IMR-90 (cell line): ENCODE measurements around the gene MGAT3. TPM values are rescaled to one million over a fixed set of nuclear protein-coding genes. Genes with fewer than 3 reads are reported as not detected.

ENCODE experiments used
- ATAC-seq: fragments of 200-7000 bp; cut with Tn5 transposase; 2 replicates; pipeline ENCODE4 v1.9.1; 2020; ENCODE audit warnings: low read depth, mild to moderate bottlenecking, moderate library complexity
- BruUV-seq: library from RNA; stranded (reverse); fragments of 400-500 nt; replicated peaks from 2 replicates; lab custom pipeline; 2021; lab: Mats Ljungman, UMichigan
- CTCF ChIA-PET: fragments of 300-600 bp; formaldehyde crosslinking; extraction: SDS; loops from one replicate; lab custom pipeline; 2021; ENCODE audit warnings: antibody characterized with exemption; lab: Yijun Ruan, JAX
- POLR2A ChIA-PET: fragments of 300-600 bp; sonication (Branson Sonifier 250); formaldehyde crosslinking; loops from one replicate; lab custom pipeline; 2022; ENCODE audit warnings: antibody characterized with exemption; ENCODE audit not compliant: unreplicated experiment; lab: Charles Lee
- DNase-seq: peaks from one replicate; pipeline ENCODE4 v3.0.0; 2013
- H2AFZ ChIP-seq: replicated peaks from 2 replicates; pipeline ENCODE3; 2013; ENCODE audit warnings: low read length, mild to moderate bottlenecking; ENCODE audit not compliant: poor library complexity
- H2AK5ac ChIP-seq: 2 replicates; pipeline ENCODE4 v1.6.1; 2013; ENCODE audit warnings: low read depth, low read length, inconsistent platforms
- H2AK9ac ChIP-seq: replicated peaks from 2 replicates; pipeline ENCODE3; 2013; ENCODE audit warnings: mild to moderate bottlenecking, low read depth, low read length, moderate library complexity; ENCODE audit not compliant: poor library complexity
- H2BK120ac ChIP-seq: 2 replicates; pipeline ENCODE4 v1.6.1; 2013; ENCODE audit warnings: low read depth, low read length, inconsistent platforms
- H2BK15ac ChIP-seq: 3 replicates; pipeline ENCODE4 v1.6.1; 2013; ENCODE audit warnings: low read depth, low read length, inconsistent platforms
- H2BK20ac ChIP-seq: 2 replicates; pipeline ENCODE4 v1.6.1; 2013; ENCODE audit warnings: low read depth, mild to moderate bottlenecking, inconsistent platforms, low read length, moderate library complexity
- H2BK5ac ChIP-seq: 2 replicates; pipeline ENCODE4 v1.6.1; 2013; ENCODE audit warnings: mild to moderate bottlenecking, low read depth, low read length, inconsistent platforms; ENCODE audit not compliant: poor library complexity, severe bottlenecking
- H3K14ac ChIP-seq: replicated peaks from 2 replicates; pipeline ENCODE4 v1.6.1; 2013; ENCODE audit warnings: low read depth, low read length, inconsistent platforms
- H3K18ac ChIP-seq: 2 replicates; pipeline ENCODE4 v1.6.1; 2013; ENCODE audit warnings: low read depth, low read length, control low read depth
- H3K23ac ChIP-seq: 2 replicates; pipeline ENCODE4 v1.6.1; 2013; ENCODE audit warnings: low read depth, low read length, inconsistent platforms
- H3K27ac ChIP-seq: 2 replicates; pipeline ENCODE4 v1.5.1; 2013; ENCODE audit warnings: mild to moderate bottlenecking, control low read depth, low read length; ENCODE audit not compliant: insufficient read depth
- H3K27me3 ChIP-seq: 2 replicates; pipeline ENCODE4 v1.6.1; 2013; ENCODE audit warnings: low read length; ENCODE audit not compliant: control insufficient read depth, insufficient read depth
- H3K36me3 ChIP-seq: 2 replicates; pipeline ENCODE4 v1.6.1; 2013; ENCODE audit warnings: low read length, mixed read lengths; ENCODE audit not compliant: control insufficient read depth, insufficient read depth
- H3K4ac ChIP-seq: 2 replicates; pipeline ENCODE4 v1.6.1; 2013; ENCODE audit warnings: low read depth, low read length, inconsistent platforms
- H3K4me1 ChIP-seq: 2 replicates; pipeline ENCODE4 v1.6.1; 2013; ENCODE audit warnings: low read length, mixed read lengths; ENCODE audit not compliant: control insufficient read depth, insufficient read depth
- H3K4me2 ChIP-seq: 2 replicates; pipeline ENCODE4 v1.6.1; 2013; ENCODE audit warnings: low read depth, mild to moderate bottlenecking, control low read depth, low read length, moderate library complexity
- H3K4me3 ChIP-seq: 2 replicates; pipeline ENCODE4 v1.5.1; 2013; ENCODE audit warnings: low read depth, mild to moderate bottlenecking, control low read depth, low read length, moderate library complexity; ENCODE audit not compliant: insufficient read depth
- H3K56ac ChIP-seq: 2 replicates; pipeline ENCODE4 v1.6.1; 2013; ENCODE audit warnings: low read length, inconsistent platforms; ENCODE audit not compliant: insufficient read depth; ENCODE audit errors: extremely low read depth
- H3K79me1 ChIP-seq, 2 experiments: 2 replicates each; pipeline ENCODE4 v1.6.1; 2013; ENCODE audit warnings: low read length in 2 of 2, inconsistent platforms in 1 of 2, low read depth in 1 of 2
- H3K9ac ChIP-seq: 2 replicates; pipeline ENCODE4 v1.6.1; 2013; ENCODE audit warnings: low read depth, low read length, control low read depth
- H3K9me1 ChIP-seq: 2 replicates; pipeline ENCODE4 v1.6.1; 2013; ENCODE audit warnings: low read length, inconsistent platforms; ENCODE audit not compliant: insufficient read depth
- H3K9me3 ChIP-seq: 2 replicates; pipeline ENCODE4 v1.6.1; 2013; ENCODE audit warnings: low read length; ENCODE audit not compliant: control insufficient read depth, insufficient read depth
- H4K20me1 ChIP-seq: 2 replicates; pipeline ENCODE4 v1.6.1; 2013; ENCODE audit warnings: low read length, inconsistent platforms; ENCODE audit not compliant: insufficient read depth
- H4K5ac ChIP-seq: 2 replicates; pipeline ENCODE4 v1.6.1; 2013; ENCODE audit warnings: mild to moderate bottlenecking, low read depth, low read length, control low read depth
- H4K8ac ChIP-seq, 2 experiments: 2 replicates each; pipeline ENCODE4 v1.6.1; 2013; ENCODE audit warnings: low read depth in 2 of 2, low read length in 2 of 2, control low read depth in 1 of 2, inconsistent platforms in 1 of 2
- H4K91ac ChIP-seq: 2 replicates; pipeline ENCODE4 v1.6.1; 2013; ENCODE audit warnings: low read depth, low read length, inconsistent platforms; ENCODE audit not compliant: insufficient read depth
- CEBPB ChIP-seq: IDR thresholded peaks from 2 replicates; pipeline ENCODE4 v1.6.1; 2012; ENCODE audit warnings: low read depth, low read length, improper control_type of control experiment
- CHD1 ChIP-seq: IDR thresholded peaks from 2 replicates; pipeline ENCODE4 v1.6.1; 2012; ENCODE audit warnings: low read depth, low read length, improper control_type of control experiment
- MAZ ChIP-seq: IDR thresholded peaks from 2 replicates; pipeline ENCODE4 v1.6.1; 2012; ENCODE audit warnings: low read depth, mild to moderate bottlenecking, low read length, improper control_type of control experiment, moderate library complexity, borderline replicate concordance
- NFE2L2 ChIP-seq: fragments of 150-350 bp; IDR thresholded peaks from 2 replicates; pipeline ENCODE4 v1.6.1; 2016; ENCODE audit warnings: low read depth, mild to moderate bottlenecking, low read length
- POLR2A ChIP-seq: IDR thresholded peaks from 2 replicates; pipeline ENCODE4 v1.6.1; 2012; ENCODE audit warnings: mild to moderate bottlenecking, low read depth, low read length
- RAD21 ChIP-seq: IDR thresholded peaks from 2 replicates; pipeline ENCODE4 v1.6.1; 2012; ENCODE audit warnings: low read length, improper control_type of control experiment
- RCOR1 ChIP-seq: IDR thresholded peaks from 2 replicates; pipeline ENCODE4 v1.6.1; 2012; ENCODE audit warnings: mild to moderate bottlenecking, low read length, improper control_type of control experiment; ENCODE audit not compliant: insufficient replicate concordance
- RFX5 ChIP-seq: IDR thresholded peaks from 2 replicates; pipeline ENCODE4 v1.8.0; 2012; ENCODE audit warnings: low read depth, mild to moderate bottlenecking, low read length, moderate library complexity
- SMC3 ChIP-seq: fragments of 150-350 bp; IDR thresholded peaks from 2 replicates; pipeline ENCODE4 v1.6.1; 2016; ENCODE audit warnings: low read depth, mild to moderate bottlenecking, antibody characterized with exemption, low read length, moderate library complexity
- USF2 ChIP-seq: fragments of 150-350 bp; IDR thresholded peaks from 2 replicates; pipeline ENCODE4 v1.6.1; 2017; ENCODE audit warnings: mild to moderate bottlenecking, antibody characterized with exemption, low read length, low read depth
- WGBS, 2 experiments: methylation state at CpG; one replicate each; pipeline versions ENCODE4 v1.1.5 to v1.1.7; 2013; ENCODE audit warnings: missing lambda C conversion rate in 2 of 2; ENCODE audit not compliant: insufficient read length in 1 of 2; ENCODE audit errors: extremely low coverage in 2 of 2; 5-methylcytosine and 5-hydroxymethylcytosine counted together
- dilution Hi-C: fragments of 300-500 bp; cut with HindIII; formaldehyde crosslinking; loops from one replicate; pipeline ENCODE4 v1.14.3; 2018; ENCODE audit warnings: low sequenced_read_pairs; ENCODE audit not compliant: unreplicated experiment
- in situ Hi-C: fragments of 300-500 bp; cut with MboI; formaldehyde crosslinking; loops from 3 replicates; pipeline ENCODE4 v1.14.3; 2019; ENCODE audit warnings: low sequenced_read_pairs, inconsistent platforms, mixed read lengths
- intact Hi-C: fragments of 100-400 bp; cut with micrococcal nuclease; formaldehyde crosslinking; loops from 2 replicates; pipeline ENCODE4 v1.10.0; 2022
- polyA plus RNA-seq, 3 experiments: library from polyadenylated mRNA; depleted of rRNA; stranded (reverse); fragments of >200 nt; gene quantifications; 2 replicates each; pipeline ENCODE4 v1.2.3, GENCODE V29; 2012; ENCODE audit warnings: low replicate concordance in 1 of 3
- total RNA-seq: library from RNA; depleted of rRNA; stranded (reverse); fragments of >200 nt; gene quantifications from 2 replicates; pipeline ENCODE4 v1.2.3, GENCODE V29; 2012
- TF ChIP-seq, protein P1 (sequence below): conservative IDR thresholded peaks from 2 replicates; pipeline ENCODE4 v1.5.1; 2012; ENCODE audit warnings: mild to moderate bottlenecking, low read depth, low read length, improper control_type of control experiment

Gene MGAT3
- total and polyA plus RNA-seq, 2 of the 4 experiments (the other 2 are of a cell fraction): 0.36 to 1.1 TPM

DNA sequence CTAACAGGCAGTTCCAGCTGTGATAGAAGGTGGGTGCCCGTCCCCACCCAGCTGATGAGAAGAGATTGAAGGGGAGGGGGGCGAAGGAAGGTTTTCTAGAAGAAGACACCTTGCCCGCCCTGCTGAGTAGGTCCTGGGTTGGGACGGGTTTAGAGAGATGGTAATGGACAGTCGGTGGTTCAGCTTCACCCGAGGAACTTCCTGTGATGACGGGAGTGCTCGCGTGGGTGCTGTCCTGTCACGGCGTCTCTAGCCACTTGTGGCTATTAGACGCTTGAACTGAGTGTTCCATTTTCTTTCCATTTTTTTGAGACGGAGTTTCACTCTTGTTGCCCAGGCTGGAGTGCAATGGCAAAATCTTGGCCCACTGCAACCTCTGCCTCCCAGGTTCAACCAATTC, 27.6 kb upstream of the MGAT3 start (continued):
- TF ChIP-seq, protein P1, sequence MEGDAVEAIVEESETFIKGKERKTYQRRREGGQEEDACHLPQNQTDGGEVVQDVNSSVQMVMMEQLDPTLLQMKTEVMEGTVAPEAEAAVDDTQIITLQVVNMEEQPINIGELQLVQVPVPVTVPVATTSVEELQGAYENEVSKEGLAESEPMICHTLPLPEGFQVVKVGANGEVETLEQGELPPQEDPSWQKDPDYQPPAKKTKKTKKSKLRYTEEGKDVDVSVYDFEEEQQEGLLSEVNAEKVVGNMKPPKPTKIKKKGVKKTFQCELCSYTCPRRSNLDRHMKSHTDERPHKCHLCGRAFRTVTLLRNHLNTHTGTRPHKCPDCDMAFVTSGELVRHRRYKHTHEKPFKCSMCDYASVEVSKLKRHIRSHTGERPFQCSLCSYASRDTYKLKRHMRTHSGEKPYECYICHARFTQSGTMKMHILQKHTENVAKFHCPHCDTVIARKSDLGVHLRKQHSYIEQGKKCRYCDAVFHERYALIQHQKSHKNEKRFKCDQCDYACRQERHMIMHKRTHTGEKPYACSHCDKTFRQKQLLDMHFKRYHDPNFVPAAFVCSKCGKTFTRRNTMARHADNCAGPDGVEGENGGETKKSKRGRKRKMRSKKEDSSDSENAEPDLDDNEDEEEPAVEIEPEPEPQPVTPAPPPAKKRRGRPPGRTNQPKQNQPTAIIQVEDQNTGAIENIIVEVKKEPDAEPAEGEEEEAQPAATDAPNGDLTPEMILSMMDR: no peak

DNA sequence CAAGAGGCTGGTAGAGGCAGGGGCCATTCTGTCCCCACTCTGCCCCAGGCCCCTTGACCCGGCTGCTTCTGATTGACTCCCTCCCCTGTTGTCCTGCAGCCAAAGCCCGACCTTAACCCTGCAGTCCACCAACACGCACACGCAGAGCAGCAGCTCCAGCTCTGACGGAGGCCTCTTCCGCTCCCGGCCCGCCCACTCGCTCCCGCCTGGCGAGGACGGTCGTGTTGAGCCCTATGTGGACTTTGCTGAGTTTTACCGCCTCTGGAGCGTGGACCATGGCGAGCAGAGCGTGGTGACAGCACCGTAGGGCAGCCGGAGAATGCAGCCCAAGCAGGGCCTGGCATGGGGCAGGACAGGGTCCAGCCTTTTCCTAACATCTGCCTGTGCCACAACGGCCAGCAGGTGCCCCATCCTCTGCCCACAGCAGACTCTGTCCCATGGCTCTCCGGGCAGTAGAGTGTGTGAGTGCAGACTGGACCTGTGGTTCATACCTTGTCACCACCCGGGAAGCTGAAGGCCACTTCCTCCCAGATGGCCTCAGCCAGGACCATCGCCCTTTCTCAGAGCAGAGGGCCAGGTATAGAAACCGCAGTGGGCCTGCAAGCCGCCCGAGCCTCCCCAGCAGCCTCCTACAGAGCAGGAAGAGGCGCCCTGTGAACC, 26.8 kb upstream of the MGAT3 start:
- no peaks in the 10 kb centered on the region for H3K27me3 ChIP-seq
- DNase-seq (no peak), ATAC-seq (no peak)
- no peak overlapping the region for H2AK9ac ChIP-seq
- H3K79me1 ChIP-seq: no peaks in the 10 kb centered on the region
- no peak overlapping the region for H3K14ac ChIP-seq
- intact Hi-C loops (loop anchor here (10.0 kb wide), 1 partner anchor 65 kb away; no protein-coding TSS in a partner anchor), in situ Hi-C loops (no loop called here), dilution Hi-C loops (no loop called here)
- CTCF ChIA-PET: interaction anchor here (0.6 kb wide), 1 partner anchor 28 kb away, joined by 3 read pairs; no protein-coding TSS in a partner anchor
- no peak overlapping the region for H4K8ac ChIP-seq
- H3K9me1 ChIP-seq: 0 out of 2 replicates have a peak, but pooled peaks cover 8% of the 10 kb centered on the region
- H3K23ac ChIP-seq: no peak overlapping the region
- no peak overlapping the region for H2BK120ac ChIP-seq
- no peak overlapping the region for H2BK15ac ChIP-seq
- H3K36me3 ChIP-seq: peaks cover 57% of the 10 kb centered on the region
- H3K9me3 ChIP-seq: no peaks in the 10 kb centered on the region
- no peak overlapping the region for H2BK20ac ChIP-seq
- POLR2A ChIA-PET: no interaction called here
- no peak overlapping the region for H4K5ac ChIP-seq
- H4K91ac ChIP-seq: no peak overlapping the region
- H3K27ac ChIP-seq: no peak overlapping the region
- H2AK5ac ChIP-seq: no peak overlapping the region
- H3K4ac ChIP-seq: no peak overlapping the region
- H3K56ac ChIP-seq: no peak overlapping the region
- no peak overlapping the region for H3K4me3 ChIP-seq
- peaks cover 4% of the 10 kb centered on the region; the same call in 1 of the 2 replicates for H3K4me1 ChIP-seq
- no TSS peak for BruUV-seq
- no peak overlapping the region for H3K9ac ChIP-seq
- 89% methylated on average over 16 of the region's 27 CpGs; no CpG with 5 or more reads in 1 of the 2 experiments for WGBS, 2 experiments
- H3K18ac ChIP-seq: no peak overlapping the region
- no peak overlapping the region for H2AFZ ChIP-seq
- H2BK5ac ChIP-seq: no peak overlapping the region
- H3K4me2 ChIP-seq: no peak overlapping the region
- no peaks in the 10 kb centered on the region; the same call in none of the 2 replicates for H4K20me1 ChIP-seq
- TF ChIP-seq CHD1 (no peak), RFX5 (no peak), SMC3 (no peak), MAZ (no peak), NFE2L2 (no peak), RCOR1 (no peak), POLR2A (no peak), RAD21 (no peak), CEBPB (no peak), USF2 (no peak)
- TF ChIP-seq, protein P1: no peak
